Sigmoid colon (tissue), 7 donors: ENCODE data around the gene BCAS3. TPM values are rescaled to one million over a fixed set of nuclear protein-coding genes. Genes with fewer than 3 reads are reported as not detected.

Source experiments
- DNase-seq: peaks from one replicate; pipeline ENCODE4 v3.0.0-alpha.2; 2019
- H3K27ac ChIP-seq, 4 donors: fragments of 200-600 bp; sonication (generic); one replicate each; pipeline ENCODE4 v1.5.1; 2016 to 2019; ENCODE audit warnings: mild to moderate bottlenecking in 1 of 4
- H3K27me3 ChIP-seq, 3 donors: fragments of 200-600 bp; sonication (generic); one replicate each; pipeline ENCODE4 v1.5.1; 2019; ENCODE audit warnings: mild to moderate bottlenecking in 1 of 3
- H3K36me3 ChIP-seq, 4 donors: fragments of 200-600 bp; sonication (generic); one replicate each; pipeline ENCODE4 v1.5.1; 2016 to 2019
- H3K4me1 ChIP-seq, 4 donors: fragments of 200-600 bp; sonication (generic); one replicate each; pipeline ENCODE4 v1.5.1; 2017 to 2019
- H3K4me3 ChIP-seq, 4 donors: fragments of 200-600 bp; sonication (generic); one replicate each; pipeline ENCODE4 v1.5.1; 2017 to 2019; ENCODE audit warnings: mild to moderate bottlenecking in 2 of 4, moderate library complexity in 1 of 4
- H3K9me3 ChIP-seq, 4 donors: fragments of 200-600 bp in 3 of 4; sonication (generic) in 3 of 4; one replicate each; pipeline versions ENCODE4 v1.5.1 to v1.6.1; 2013 to 2019
- EP300 ChIP-seq, 4 donors: sonication (generic); formaldehyde crosslinking; IDR thresholded peaks; one replicate each; pipeline ENCODE4 v1.6.1; 2017; ENCODE audit warnings: antibody characterized with exemption in 4 of 4
- POLR2A ChIP-seq, 2 donors: fragments of 450-650 bp; IDR thresholded peaks; one replicate each; pipeline ENCODE4 v1.6.1; 2016; ENCODE audit warnings: antibody characterized with exemption in 2 of 2, mild to moderate bottlenecking in 2 of 2, moderate library complexity in 2 of 2
- POLR2AphosphoS5 ChIP-seq, 4 donors: sonication (generic); formaldehyde crosslinking; IDR thresholded peaks; one replicate each; pipeline ENCODE4 v1.6.1; 2017; ENCODE audit warnings: antibody characterized with exemption in 4 of 4
- WGBS, 2 donors: extraction: QIAGEN DNeasy Blood & Tissue Kit; methylation state at CpG; one replicate each; pipeline ENCODE4 v1.1.7; 2013; 5-methylcytosine and 5-hydroxymethylcytosine counted together
- intact Hi-C: fragments of 100-400 bp; cut with DNase I; formaldehyde crosslinking; loops from one replicate; pipeline ENCODE4 v1.15.1; 2023
- polyA plus RNA-seq, 3 donors: library from polyadenylated mRNA; stranded (reverse); fragments of 200-250 nt; gene quantifications; one replicate each; pipeline ENCODE4 v1.2.3, GENCODE V29; 2013
- total RNA-seq, 4 donors: library from RNA; depleted of rRNA; stranded (reverse); fragments of >200 nt; gene quantifications; one replicate each; pipeline ENCODE4 v1.1.0, GENCODE V29; 2016
- TF ChIP-seq, protein P1 (sequence below), 4 experiments: fragments of 450-650 bp in 3 of 4; fragments of 200-600 bp in 1 of 4; IDR thresholded peaks; one replicate each; pipeline ENCODE4 v1.5.1; 2016 to 2019; ENCODE audit warnings: antibody characterized with exemption in 4 of 4, mild to moderate bottlenecking in 3 of 4, moderate library complexity in 2 of 4
- donor health status: healthy with polysubstance abuse.
- donor health status: Bipolar disorder and iron deficiency.
- donor health status: healthy.

The BCAS3 gene
- total and polyA plus RNA-seq, 7 donors, result 6.3 to 38.5 (median 28.5) TPM

DNA sequence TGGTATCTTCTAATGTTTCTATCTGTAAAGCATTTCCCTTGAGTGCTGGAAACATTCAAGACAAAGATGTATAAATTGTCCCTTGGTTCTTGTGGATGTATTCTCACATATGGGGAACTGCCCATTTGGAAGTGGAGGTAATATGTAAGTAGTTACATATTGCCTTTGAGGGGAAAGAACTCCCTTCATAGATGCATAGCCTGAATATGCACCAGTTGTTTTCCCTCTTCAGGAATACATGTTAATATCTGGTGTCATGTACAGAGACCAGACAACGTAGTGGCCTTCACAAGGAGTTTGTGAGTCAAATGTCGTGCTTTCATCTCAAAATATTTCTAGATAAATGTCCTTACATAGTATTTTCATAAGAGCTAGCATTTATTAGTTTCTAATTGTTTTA, 213.5 kb downstream of the BCAS3 start:
- no peak overlapping the region for H3K27ac ChIP-seq
- no peaks in the 10 kb centered on the region for H3K36me3 ChIP-seq
- 96% methylated on average over 2 of the region's 2 CpGs for WGBS, 2 donors
- H3K4me3 ChIP-seq, result no peak overlapping the region
- H3K4me1 ChIP-seq, result no peaks in the 10 kb centered on the region
- no peak for TF ChIP-seq POLR2A (IDR thresholded peaks at IDR 0.05)
- H3K9me3 ChIP-seq, result peaks cover 0 to 3% (median under 1%) of the 10 kb centered on the region in 4 donors
- DNase-seq, result no peak
- intact Hi-C loops, result no loop called here
- H3K27me3 ChIP-seq, result no peaks in the 10 kb centered on the region

DNA sequence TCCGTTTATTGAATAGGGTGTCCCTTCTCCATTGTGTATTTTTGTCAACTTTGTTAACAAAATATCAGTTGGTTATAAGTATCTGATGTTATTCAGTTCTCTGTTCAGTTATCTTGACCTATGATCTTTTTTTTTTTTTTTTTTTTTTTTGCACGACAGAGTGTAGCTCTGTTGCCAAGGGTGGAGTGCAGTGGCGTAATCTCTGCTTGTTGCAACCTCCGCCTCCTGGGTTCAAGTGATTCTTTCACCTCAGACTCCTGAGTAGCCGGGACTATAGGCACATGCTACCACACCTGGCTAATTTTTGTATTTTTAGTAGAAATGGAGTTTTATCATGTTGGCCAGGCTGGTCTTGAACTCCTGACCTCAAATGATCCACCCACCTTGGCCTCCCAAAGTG, 215.8 kb downstream of the BCAS3 start:
- intact Hi-C loops, result no loop called here
- Histone ChIP-seq H3K27ac (no peak overlapping the region), H3K27me3 (no peaks in the 10 kb centered on the region), H3K9me3 (peaks cover 0 to 10% (median 3%) of the 10 kb centered on the region in 4 donors), H3K4me1 (no peaks in the 10 kb centered on the region), H3K36me3 (no peaks in the 10 kb centered on the region), H3K4me3 (no peak overlapping the region)
- DNase-seq, result no peak
- TF ChIP-seq EP300 (IDR thresholded peaks at IDR 0.05) (no peak), POLR2AphosphoS5 (IDR thresholded peaks at IDR 0.05) (no peak), POLR2A (IDR thresholded peaks at IDR 0.05) (no peak)
- TF ChIP-seq, protein P1, sequence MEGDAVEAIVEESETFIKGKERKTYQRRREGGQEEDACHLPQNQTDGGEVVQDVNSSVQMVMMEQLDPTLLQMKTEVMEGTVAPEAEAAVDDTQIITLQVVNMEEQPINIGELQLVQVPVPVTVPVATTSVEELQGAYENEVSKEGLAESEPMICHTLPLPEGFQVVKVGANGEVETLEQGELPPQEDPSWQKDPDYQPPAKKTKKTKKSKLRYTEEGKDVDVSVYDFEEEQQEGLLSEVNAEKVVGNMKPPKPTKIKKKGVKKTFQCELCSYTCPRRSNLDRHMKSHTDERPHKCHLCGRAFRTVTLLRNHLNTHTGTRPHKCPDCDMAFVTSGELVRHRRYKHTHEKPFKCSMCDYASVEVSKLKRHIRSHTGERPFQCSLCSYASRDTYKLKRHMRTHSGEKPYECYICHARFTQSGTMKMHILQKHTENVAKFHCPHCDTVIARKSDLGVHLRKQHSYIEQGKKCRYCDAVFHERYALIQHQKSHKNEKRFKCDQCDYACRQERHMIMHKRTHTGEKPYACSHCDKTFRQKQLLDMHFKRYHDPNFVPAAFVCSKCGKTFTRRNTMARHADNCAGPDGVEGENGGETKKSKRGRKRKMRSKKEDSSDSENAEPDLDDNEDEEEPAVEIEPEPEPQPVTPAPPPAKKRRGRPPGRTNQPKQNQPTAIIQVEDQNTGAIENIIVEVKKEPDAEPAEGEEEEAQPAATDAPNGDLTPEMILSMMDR (IDR thresholded peaks at IDR 0.05), result no peak
- 87 to 98% methylated on average over 5 of the region's 5 CpGs for WGBS, 2 donors

DNA sequence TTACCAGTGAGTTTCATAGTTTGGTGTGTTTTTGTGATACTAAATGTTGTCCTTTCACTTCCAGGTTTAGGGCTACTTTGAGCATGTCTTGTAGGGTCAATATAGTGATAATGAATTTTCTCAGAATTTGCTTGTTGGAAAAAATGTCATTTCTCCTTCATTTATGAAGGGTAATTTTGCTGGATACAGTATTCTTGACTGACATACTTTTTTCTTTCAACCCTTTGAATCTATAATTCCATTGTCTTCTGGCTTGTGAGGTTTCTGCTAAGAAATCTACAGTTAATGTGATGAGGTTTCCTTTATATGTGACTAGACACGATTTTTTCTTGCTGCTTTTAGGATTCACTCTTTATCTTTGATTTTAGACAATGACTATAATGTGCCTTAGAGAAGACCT, 219.3 kb downstream of the BCAS3 start:
- Histone ChIP-seq H3K4me3 (no peak overlapping the region), H3K27me3 (no peaks in the 10 kb centered on the region), H3K9me3 (peaks cover 0 to 10% (median 3%) of the 10 kb centered on the region in 4 donors), H3K36me3 (no peaks in the 10 kb centered on the region), H3K27ac (no peak overlapping the region), H3K4me1 (no peaks in the 10 kb centered on the region)
- DNase-seq, result no peak
- TF ChIP-seq EP300 (IDR thresholded peaks at IDR 0.05), result no peak
- TF ChIP-seq POLR2AphosphoS5 (IDR thresholded peaks at IDR 0.05), result no peak
- no peak for TF ChIP-seq POLR2A (IDR thresholded peaks at IDR 0.05)
- TF ChIP-seq, protein P1 (IDR thresholded peaks at IDR 0.05), result no peak
- WGBS, 2 donors, result 92 to 96% methylated on average over 1 of the region's 1 CpG
- intact Hi-C loops, result no loop called here

DNA sequence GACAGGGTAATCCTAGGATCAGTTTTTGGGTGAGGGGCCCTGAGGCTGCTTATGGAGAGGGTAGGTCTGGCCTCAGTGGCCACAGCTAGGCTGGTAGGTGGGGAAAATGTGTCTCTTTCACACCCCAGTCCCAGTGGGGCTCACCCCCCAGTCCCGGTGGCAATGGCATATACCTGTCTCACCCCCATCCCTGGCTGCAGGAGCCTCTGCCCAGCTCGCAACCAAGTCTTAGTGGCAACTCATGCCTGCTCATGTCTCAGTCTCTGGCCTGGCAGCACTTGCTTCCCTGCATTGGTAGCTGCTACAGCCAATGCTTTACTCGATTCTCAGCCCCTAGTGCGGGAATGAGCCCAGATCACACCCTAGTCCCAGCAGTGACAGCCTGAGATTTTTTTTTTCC, 221.5 kb downstream of the BCAS3 start:
- H3K4me3 ChIP-seq, result no peak overlapping the region
- peaks cover 0 to 16% (median 0%) of the 10 kb centered on the region in 4 donors for H3K36me3 ChIP-seq
- H3K27me3 ChIP-seq, result no peaks in the 10 kb centered on the region
- H3K27ac ChIP-seq, result no peak overlapping the region
- TF ChIP-seq POLR2A (IDR thresholded peaks at IDR 0.05) (no peak), EP300 (IDR thresholded peaks at IDR 0.05) (no peak), POLR2AphosphoS5 (IDR thresholded peaks at IDR 0.05) (no peak)
- TF ChIP-seq, protein P1 (IDR thresholded peaks at IDR 0.05), result no peak
- DNase-seq, result no peak
- peaks cover 0 to 10% (median 2%) of the 10 kb centered on the region in 4 donors for H3K9me3 ChIP-seq
- 96% methylated on average over 4 of the region's 4 CpGs for WGBS, 2 donors
- intact Hi-C loops, result no loop called here
- no peaks in the 10 kb centered on the region for H3K4me1 ChIP-seq

DNA sequence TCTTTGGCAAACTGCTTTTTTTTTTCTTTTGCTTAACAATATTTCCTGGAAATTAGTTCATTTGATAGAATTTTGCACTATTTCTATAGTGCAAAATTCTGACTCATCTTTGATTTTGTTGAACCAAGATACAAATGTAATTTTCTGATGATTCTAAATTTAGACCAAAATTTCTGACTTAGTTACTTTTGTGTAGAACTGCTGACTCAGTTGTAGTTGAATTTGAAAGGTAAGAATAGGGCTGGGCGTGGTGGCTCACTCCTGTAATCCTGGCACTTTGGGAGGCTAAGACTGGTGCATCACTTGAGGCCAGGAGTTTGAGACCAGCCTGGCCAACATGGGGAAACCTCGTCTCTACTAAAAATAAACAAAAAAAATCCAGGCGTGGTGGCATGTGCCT, 223.0 kb downstream of the BCAS3 start:
- peaks cover 0 to 10% (median 2%) of the 10 kb centered on the region in 4 donors for H3K9me3 ChIP-seq
- H3K27me3 ChIP-seq, result no peaks in the 10 kb centered on the region
- H3K4me1 ChIP-seq, result no peaks in the 10 kb centered on the region
- DNase-seq, result no peak
- H3K36me3 ChIP-seq, result peaks cover 0 to 16% (median 0%) of the 10 kb centered on the region in 4 donors
- H3K27ac ChIP-seq, result no peak overlapping the region
- intact Hi-C loops, result no loop called here
- H3K4me3 ChIP-seq, result no peak overlapping the region
- TF ChIP-seq POLR2A (IDR thresholded peaks at IDR 0.05) (no peak), POLR2AphosphoS5 (IDR thresholded peaks at IDR 0.05) (no peak), EP300 (IDR thresholded peaks at IDR 0.05) (no peak)
- TF ChIP-seq, protein P1 (IDR thresholded peaks at IDR 0.05), result no peak
- WGBS, 2 donors, result 83 to 88% methylated on average over 3 of the region's 3 CpGs
